GM08714 (cell line): Measurements from ENCODE around the gene EPS8L1.
"Not testable (repeated sequence)": the region's sequence is repeated elsewhere in the genome, so short reads cannot be mapped to it uniquely, and the experiment has no call there.

Experiments used
- H3K4me3 ChIP-seq: fragments of 200-500 bp; sonication (Bioruptor generic); 2 replicates; pipeline ENCODE4 v1.5.1; 2014; ENCODE audit warnings: mild to moderate bottlenecking, low read length, inconsistent platforms
- ZNF274 ChIP-seq: IDR thresholded peaks from 2 replicates; pipeline ENCODE4 v1.6.1; 2012; ENCODE audit warnings: mild to moderate bottlenecking, low read depth, low read length

Gene EPS8L1

DNA sequence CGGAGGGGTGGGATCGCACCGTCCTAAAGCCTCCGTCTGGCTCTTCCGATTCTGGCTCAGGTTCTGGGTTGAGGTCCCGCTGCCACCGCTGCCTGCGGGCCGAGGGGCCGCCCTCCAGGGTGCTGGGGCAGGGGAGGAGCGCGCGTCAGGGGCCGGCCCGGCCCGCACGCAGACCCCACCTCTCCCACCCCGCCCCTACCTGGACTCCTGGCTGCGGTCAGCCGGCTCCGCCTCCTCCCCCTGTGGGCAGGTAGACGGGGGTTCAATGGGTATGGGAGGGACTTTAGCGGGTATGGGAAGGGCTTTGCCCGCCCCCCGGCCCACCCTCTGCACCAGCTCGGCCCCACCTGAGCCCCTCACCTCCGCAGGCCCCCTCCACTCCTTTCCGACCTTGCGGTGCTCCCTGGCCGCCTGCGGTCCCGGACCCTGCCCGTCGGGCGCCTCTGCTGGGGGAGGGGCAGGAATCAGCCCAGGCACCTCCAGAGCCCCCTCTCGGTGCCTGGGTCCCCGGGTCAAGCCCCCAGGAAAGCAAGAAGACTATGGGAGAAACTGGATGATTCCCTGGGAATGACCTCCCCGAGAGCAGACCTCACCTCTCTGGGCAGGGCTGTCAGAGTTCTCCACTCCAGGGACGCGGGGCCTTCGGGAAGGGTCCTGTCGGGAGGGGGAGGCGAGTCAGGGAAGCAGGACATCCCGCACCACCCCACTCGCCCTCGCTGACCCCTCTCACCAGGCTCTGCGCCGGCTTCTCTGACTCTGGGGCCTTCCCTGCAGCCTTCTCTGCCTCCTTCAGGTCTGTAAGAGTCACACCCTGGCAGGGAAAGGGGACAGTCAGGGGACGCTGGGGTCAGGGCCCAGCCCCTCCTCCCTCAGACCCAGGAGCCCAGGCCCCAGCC is 17.0 kb downstream of the EPS8L1 start:
- H3K4me3 ChIP-seq: no peak overlapping the region
- TF ChIP-seq ZNF274: no peak

DNA sequence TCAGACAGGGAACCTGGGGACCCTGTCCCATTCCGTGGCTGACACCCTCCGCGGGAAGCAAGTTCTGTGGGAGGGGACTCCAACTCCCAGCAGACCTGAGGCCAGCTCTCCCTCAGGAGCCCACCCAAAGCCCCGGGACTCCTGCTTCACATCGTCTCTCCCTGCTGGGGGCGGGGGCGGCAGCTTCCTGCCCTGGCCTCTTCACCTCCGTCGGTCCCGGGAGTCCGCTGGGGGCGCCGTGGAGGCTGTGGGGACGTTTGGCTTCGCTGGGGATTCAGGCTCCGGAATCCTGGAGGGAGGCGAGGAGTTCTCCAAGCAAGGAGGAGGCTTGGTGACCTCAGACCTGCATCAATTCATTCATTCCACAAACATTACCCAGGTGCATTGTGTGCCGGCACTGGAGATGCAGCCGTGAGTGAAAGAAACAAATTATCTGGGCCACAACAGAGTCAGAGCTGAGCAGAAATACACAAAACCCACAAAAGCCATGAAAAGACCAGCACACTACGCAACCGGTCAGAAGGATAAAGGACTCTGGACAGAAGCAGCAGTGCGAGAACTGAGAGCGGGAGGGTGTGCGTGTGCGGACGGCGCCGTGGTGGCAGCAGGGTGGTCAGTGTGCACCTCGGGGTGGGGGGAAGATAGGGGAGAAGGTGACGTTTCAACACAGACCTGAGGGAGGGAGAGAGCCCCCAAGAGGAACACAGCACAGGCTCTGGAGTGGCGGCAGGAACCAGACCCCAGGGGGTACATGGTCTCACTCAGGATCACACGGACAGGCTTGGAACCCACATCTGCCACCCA is 19.0 kb downstream of the EPS8L1 start:
- no peak overlapping the region for H3K4me3 ChIP-seq
- TF ChIP-seq ZNF274: no peak

DNA sequence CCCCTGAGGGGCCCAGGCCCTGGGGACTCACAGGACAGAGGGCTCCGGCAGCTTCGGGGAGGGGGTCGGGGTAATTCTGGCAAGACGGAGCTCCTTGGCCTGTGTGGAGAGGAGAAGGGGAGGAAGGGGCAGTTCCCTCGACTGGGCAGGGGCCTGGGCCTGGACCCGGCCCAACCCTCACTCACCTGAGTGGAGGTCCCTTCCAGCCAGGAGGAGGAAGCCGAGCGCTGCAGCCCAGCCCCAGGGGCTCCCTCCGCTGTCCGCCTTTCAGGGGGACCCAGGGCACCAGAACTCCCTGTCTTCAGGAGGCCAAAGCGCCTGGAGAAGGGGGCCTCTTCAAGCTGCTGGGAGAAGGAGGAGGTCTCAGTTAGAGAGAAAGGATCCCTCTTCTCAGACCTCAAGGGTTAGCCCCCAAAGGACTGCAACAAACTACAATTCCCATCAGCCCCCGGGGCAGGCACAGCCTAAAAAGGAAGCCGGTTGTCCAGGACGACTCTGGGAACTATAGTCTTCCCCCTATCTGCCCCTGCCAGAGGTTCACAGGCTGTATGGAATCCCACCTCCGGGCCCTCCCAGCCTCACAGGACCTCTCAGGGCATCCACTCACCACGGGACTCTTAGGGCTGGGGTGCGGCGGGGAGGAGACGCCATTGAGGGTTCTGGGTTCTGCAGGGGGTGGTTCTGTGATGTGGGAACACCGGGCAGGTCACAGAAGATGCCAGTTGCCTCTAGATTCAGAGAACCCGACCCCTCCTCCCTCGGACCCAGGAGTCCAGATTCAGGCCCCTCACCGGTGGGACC is 19.8 kb downstream of the EPS8L1 start:
- no peak overlapping the region for H3K4me3 ChIP-seq

DNA sequence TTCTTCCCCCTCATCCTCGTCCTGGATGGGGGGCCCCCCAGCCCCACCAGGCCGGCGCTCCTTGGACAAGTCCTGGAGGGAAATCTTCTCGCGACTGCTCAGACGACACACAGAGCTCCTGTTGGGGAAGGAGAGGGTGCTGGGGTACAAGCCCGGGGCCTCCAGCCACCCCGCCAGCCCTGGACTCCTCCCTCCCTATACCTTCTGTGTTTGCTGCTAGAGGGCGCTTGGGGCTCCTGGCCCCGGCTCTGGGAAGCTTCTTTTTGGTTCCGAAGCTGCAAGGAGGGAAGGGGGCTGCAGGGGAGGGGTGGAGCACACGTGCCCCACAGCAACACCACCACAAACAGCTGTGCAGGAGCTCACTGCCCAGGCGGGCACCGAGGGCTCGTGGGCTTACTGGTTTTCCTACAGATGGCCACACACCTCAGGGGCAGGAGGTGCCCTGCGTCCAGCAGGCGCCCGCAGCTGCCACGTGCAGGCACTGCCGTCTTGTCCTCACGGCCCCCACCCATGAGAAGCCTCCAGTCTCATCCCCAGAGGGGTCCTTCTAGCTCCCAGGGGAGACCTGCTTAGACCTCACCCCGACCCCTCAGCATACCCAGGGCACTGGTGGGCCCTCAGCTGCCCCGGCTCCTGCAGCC is 20.5 kb downstream of the EPS8L1 start:
- no peak for TF ChIP-seq ZNF274
- no peak overlapping the region for H3K4me3 ChIP-seq

More for the DNA sequence above, 19.8 kb downstream of the EPS8L1 start:
- no peak for TF ChIP-seq ZNF274

DNA sequence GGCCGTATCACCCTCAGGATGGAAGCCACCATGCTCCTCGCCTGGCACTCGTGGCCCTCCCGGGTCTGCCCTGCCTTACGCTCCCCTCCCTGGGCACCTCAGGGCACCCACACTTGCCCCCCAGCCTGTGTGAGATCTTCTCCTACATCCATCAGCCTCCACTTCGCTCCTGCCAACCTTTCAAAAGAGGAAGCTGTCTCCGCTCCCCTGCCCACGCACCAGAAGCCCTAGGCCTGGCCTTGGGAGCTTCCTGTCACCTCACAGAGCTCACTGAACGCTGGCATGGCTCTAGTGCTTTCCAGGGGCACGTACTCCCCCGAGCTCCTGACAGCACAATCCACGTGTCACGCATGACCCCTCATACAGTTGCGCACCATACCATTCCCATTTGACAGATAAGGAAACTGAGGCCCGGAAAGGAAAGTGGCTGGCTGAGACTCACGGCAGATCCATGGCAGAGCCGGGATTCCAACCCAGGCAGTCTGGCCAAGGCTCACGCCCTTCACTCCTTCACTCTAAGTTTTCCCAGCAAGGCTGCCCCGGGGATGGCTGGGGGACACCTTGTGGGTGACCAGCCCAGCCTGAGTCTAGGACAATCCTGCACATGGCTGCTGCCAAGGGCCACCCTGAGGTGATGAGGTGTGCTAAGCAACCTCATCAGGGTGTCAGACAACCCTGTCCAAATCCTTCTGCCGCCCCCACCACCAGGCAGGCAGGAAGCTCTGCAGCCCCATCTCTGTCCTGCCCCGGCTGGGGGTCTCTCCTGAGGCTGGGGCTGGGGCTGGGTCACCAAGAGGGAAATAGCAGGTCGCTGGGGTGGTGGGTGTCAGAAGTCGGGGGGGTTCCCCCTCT is 22.4 kb downstream of the EPS8L1 start:
- TF ChIP-seq ZNF274: no peak
- no peak overlapping the region for H3K4me3 ChIP-seq

DNA sequence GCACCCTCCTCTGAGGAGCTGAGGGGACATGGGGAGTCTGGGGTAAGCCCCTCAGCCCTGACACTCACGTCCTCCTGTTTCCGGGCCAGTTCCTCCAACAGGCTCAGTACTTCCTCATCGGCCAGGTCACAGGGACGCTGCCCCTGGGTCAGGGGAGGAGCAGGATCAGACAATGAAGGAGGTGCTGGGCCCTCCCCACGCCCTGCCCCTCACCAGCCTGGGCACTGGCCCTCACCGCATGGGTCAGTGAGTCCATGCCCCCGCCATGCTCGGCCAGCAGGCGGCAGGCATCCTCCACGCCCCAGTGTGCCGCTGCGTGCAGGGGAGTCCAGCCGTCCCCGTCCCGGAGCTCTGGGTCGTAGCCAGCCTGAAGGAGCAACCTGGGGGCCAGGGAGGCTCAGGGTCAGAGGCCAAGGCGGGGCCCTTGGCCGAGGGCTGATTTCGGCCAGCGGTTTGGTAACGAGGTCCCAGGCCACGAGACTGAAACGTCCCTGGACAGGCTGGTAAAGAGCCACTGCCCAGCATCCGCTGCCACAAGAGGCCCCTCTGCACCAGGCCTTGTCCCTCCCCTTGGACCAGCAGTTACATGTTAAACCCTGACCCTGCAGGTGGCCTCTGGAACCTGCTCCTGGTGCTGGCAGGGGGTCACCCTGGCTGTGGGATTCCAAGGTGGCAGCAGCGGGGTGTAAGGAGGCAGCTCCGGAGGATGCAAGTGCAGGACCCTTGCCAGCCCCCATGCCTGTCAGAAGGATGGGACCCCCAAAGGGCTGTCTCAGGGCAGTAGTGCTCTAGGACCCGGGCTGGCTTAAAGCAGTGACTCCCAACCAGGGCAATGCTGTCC is 23.3 kb downstream of the EPS8L1 start:
- no peak for TF ChIP-seq ZNF274
- H3K4me3 ChIP-seq: no peak overlapping the region

DNA sequence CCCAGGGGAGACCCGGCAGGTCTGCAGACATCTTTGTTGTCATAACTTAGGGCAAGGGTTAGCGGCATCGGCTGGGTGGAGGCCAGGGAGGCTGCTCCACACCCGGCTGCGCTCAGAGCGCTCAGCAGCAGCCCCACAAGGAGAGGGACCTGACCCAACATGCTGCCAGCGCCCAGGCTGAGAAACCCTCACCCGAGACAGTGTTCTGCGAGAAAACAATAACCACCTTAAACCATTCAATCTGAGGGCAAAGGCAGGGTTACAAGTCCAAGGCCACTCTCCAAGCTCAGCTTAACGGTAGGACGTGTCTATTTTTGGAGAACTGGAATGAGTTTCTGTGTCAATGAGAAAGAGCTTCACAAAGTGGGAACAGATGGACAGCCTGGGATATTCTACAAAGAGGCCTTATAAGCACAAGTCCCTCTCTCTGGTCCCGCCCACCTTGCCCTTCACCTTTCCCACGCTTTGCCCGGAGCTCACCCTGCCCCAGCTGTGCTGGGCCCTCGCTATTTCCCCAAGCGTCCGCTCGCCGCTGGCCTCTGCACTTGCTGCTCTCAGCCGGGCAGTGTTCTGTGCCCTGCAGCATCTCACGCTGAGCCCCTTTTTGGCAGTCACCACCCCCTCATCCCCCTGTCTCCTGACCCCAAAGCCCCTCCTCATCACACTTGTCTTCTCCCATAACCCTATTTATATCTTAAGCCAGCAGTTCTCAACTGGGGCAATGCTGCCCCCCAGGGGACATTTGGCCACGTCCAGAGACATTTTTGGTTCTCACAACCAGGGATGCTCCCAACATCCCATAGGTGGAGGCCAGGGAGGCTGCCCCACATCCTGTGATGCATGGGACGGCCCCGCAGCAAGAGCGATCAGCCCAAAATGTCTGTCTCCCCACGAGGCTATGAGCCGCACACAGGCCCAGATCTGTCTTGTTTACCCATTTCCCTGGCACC is 24.2 kb downstream of the EPS8L1 start:
- no peak overlapping the region for H3K4me3 ChIP-seq
- TF ChIP-seq ZNF274: no peak

DNA sequence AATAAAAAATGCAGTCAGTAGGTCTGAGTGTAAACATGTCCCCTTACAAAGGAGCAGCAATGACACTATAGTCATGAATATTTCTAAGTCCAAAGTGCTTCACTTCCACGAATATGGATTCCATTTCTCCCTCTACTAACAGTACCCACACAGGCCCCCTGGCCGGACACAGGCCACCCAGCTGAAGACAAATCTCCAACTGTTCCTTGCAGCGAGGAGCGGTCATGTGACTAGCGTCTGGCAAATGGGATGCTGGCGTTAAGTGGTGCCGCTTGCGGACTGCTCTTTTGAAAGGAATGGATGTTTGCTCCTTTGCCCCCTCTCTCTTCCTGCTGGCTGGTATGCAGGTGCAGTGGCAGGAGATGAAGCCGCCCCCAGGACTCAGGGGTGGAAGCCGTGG is 25.6 kb downstream of the EPS8L1 start:
- H3K4me3 ChIP-seq: no peak overlapping the region

DNA sequence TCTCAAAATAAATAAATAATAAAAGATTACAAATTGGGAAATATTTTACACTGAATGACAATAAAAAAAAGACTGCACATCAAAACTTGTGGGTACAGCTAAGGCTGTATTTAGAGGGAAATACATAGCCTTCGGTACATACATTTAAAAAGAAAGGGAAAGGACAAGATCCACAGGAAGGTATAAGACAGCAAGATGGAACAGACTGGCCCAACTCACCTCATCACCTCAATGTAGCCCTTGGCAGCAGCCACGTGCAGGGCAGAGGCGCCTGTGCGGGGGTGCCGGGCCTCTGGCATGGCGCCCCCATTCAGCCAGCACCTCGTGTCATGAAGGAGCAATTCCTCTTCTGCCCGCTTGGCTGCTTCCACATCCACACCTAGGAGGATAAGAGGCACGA is 27.5 kb downstream of the EPS8L1 start:
- no peak overlapping the region for H3K4me3 ChIP-seq
- no peak for TF ChIP-seq ZNF274

More for the DNA sequence above, 25.6 kb downstream of the EPS8L1 start:
- TF ChIP-seq ZNF274: no peak

DNA sequence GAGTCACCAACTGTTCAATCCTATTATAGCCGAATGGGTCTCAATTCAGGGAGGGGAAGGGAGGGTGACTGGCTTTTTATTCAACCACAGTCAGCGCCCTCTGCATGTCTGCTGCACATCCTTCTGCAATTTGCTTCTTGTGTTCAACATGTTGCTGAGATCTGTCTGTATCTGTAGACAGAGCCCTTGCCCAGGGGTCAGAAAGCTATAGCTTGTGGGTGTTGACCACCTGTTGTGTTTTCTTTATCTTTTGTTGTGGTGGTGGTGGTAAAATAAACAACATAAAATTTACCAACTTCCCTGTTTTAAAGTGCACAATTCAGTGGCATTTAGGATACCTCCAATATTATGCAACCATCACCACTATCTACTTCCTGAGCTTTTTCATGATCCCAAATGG is 29.6 kb downstream of the EPS8L1 start:
- TF ChIP-seq ZNF274: no peak
- H3K4me3 ChIP-seq: no peak overlapping the region

DNA sequence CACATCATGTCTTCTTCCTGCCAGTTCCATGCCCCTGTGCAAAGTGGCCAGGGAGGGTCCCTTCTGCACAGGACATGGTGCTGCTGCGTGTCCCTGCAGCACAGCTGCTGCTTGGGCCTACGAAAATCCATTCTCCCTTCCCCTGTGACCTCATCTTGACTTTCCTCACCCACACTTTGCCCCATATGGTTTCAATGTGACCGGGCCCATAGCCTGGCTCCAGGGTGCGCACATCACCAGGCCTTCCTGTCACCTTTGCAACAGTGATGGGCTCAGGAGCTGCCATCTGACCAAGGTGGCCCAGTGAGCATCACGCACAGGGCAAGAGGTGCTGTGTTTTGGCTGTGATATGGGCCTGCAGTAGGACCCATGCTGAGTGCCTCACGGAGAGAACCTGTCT is 30.9 kb downstream of the EPS8L1 start:
- H3K4me3 ChIP-seq: no peak overlapping the region
- no peak for TF ChIP-seq ZNF274

DNA sequence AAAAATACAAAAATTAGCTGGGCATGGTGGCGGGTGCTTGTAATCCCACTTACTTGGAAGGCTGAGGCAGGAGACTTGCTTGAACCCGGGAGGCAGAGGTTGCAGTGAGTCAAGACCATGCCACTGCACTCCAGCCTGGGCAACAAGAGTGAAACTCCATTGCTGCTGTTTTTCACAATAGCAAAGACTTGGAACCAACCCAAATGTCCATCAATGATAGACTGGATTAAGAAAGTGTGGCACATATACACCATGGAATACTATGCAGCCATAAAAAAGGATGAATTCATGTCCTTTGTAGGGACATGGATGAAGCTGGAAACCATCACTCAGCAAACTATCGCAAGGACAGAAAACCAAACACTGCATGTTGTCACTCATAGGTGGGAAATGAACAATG is 31.6 kb downstream of the EPS8L1 start:
- H3K4me3 ChIP-seq: not testable (repeated sequence)
